ENCODE data around the gene ZNF174. TPM values are rescaled to one million over a fixed set of nuclear protein-coding genes. Genes with fewer than 3 reads are reported as not detected.

The ZNF174 gene
- total RNA-seq, 1 donor from 2014 or later = 4.8 TPM

- DNase-seq (ENCODE audit: low read depth in 2 of 2) = peak; percentile 94
Measured at GRCh38 chr16:3443108-3444031, 42.4 kb downstream of the ZNF174 start, which contains the start of the genes NAA60 and ZNF597. Gene NAA60, plus strand, starts transcription at chr16:3443680. Its CDS starts 32,548 bp downstream, at chr16:3476228. Gene ZNF597, minus strand, starts transcription at chr16:3443504. Its CDS starts 351 bp downstream, at chr16:3443153.

DNA sequence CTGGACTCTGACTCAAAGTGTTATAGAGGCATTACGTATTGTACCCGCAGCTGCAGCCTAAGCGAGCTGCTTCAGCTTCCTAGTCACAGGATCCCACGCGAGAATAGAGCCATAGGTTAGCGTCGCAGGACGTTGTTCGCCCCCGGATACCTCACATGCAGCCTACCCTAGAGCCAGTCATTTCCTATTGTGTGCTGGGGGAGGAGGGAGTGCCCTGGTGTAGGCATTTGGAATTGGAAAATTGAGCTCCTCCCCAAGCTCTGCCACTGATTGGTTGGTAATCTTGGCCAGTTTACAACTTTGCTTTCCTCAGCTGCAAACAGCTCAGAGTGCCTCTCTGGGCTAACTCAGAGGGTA, 43.0 kb downstream of the ZNF174 start:
- peak; percentile 91 to 94 for DNase-seq (ENCODE audit: low read depth in 2 of 2)

DNA sequence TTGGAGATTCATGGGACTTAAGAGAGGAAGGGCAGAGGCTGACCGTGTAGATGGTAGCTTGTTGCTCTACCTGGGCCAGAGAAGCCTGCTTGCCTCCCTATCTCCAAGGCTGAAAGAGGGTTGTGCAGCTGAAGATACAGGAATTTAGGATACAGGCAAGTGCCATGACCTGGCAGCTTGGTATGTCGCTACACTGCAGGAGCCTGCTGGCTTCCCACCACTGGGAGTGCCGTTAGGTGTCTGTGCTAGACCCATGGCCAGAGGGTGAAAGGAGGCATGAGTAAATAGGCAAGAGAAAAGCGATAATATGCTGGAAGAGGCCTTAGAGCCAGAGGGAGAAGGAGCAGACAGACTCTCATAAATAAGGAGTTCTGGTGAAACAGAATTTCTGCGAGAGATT, 53.1 kb downstream of the ZNF174 start:
- no peak for DNase-seq (ENCODE audit: low read depth in 2 of 2)

GRCh38 chr16:3454631-3455147, 53.7 kb downstream of the ZNF174 start:
- DNase-seq (ENCODE audit: low read depth in 2 of 2) = no peak

GRCh38 chr16:3457434-3458252, 56.6 kb downstream of the ZNF174 start:
- peak; percentile 93 to 96 for DNase-seq (ENCODE audit: low read depth in 2 of 2)

GRCh38 chr16:3458278-3458851, 57.4 kb downstream of the ZNF174 start:
- DNase-seq (ENCODE audit: low read depth in 2 of 2) = peak; percentile 26 to 31

DNA sequence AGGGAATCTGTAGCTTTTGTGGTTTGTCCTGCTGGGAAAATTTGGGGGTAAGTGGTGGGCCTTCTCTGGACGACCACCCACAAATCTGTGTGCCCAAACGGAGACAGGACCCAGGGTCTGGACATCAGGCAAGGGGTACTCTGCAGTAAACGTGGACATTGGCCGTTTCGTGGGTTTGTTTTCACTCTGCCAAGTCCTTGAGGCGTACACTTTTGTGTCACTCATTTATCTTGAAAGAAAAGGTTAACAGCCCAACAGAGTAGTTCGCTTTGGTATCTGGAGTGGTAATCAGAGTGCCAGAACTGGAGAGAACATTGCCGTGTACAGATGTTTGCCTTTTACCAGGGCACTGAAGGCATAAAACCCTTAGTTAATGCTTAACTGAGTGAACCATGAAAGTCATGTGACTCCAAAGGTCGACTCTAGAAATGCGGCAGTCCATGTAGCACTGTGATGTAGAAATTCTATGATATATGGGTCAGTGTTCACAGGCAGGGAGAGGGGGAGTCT, 57.9 kb downstream of the ZNF174 start:
- peak; percentile 23 to 34 for DNase-seq (ENCODE audit: low read depth in 2 of 2)

Other genes with a start within 250 kb of the ZNF174 start
- gene OR1F1, start 213.0 kb upstream of the ZNF174 start, total RNA-seq = not detected in 2 replicates
- gene ZNF200, start 166.1 kb upstream of the ZNF174 start, total RNA-seq = 7.0 and 10.1 TPM in 2 replicates
- gene MEFV, start 144.6 kb upstream of the ZNF174 start, total RNA-seq = not detected in 2 replicates
- gene ZNF263, start 117.7 kb upstream of the ZNF174 start, total RNA-seq = 28.5 and 43.5 TPM in 2 replicates
- gene TIGD7, start 95.8 kb upstream of the ZNF174 start, total RNA-seq = 1.7 and 3.2 TPM in 2 replicates
- 9.6 and 13.3 TPM in 2 replicates for gene ZNF75A, start 95.7 kb upstream of the ZNF174 start, total RNA-seq
- under 0.01 TPM in 1 of 2 replicates, not detected in the other for gene OR2C1, start 45.3 kb upstream of the ZNF174 start, total RNA-seq
- 7.6 and 8.9 TPM in 2 replicates for gene ZSCAN32, start 211 bp upstream of the ZNF174 start, total RNA-seq
- gene ZNF597, start 42.3 kb downstream of the ZNF174 start, total RNA-seq = 1.5 and 2.2 TPM in 2 replicates
- 8.3 and 10.1 TPM in 2 replicates for gene NAA60, start 42.5 kb downstream of the ZNF174 start, total RNA-seq
- not detected in 2 replicates for gene C16orf90, start 94.3 kb downstream of the ZNF174 start, total RNA-seq
- gene CLUAP1, start 99.8 kb downstream of the ZNF174 start, total RNA-seq = 5.2 and 5.4 TPM in 2 replicates
- gene NLRC3, start 176.2 kb downstream of the ZNF174 start, total RNA-seq = 2.6 and 2.8 TPM in 2 replicates
- gene SLX4, start 210.4 kb downstream of the ZNF174 start, total RNA-seq = 1.5 and 1.8 TPM in 2 replicates

All from lung microvascular endothelial cell (primary cell).